ENCODE results near the gene AKAP13.

Gene AKAP13

GRCh38 chr15:85700767-85701166 is 320.4 kb downstream of the AKAP13 start:
- DNase-seq (ENCODE audit: extremely low read depth, low read depth) = no peak
- H3K4me3 ChIP-seq (replicated peaks; ENCODE audit: low read depth, low read length) = no peak overlapping the region
- TF ChIP-seq CTCF (IDR thresholded peaks at IDR 0.05; ENCODE audit: low read depth, low read length, missing control alignments) = no peak

GRCh38 chr15:85702321-85703101 is 322.1 kb downstream of the AKAP13 start:
- TF ChIP-seq CTCF (IDR thresholded peaks at IDR 0.05; ENCODE audit: low read depth, low read length, missing control alignments) = no peak
- no peak for DNase-seq (ENCODE audit: extremely low read depth, low read depth)
- no peak overlapping the region for H3K4me3 ChIP-seq (replicated peaks; ENCODE audit: low read depth, low read length)

DNA sequence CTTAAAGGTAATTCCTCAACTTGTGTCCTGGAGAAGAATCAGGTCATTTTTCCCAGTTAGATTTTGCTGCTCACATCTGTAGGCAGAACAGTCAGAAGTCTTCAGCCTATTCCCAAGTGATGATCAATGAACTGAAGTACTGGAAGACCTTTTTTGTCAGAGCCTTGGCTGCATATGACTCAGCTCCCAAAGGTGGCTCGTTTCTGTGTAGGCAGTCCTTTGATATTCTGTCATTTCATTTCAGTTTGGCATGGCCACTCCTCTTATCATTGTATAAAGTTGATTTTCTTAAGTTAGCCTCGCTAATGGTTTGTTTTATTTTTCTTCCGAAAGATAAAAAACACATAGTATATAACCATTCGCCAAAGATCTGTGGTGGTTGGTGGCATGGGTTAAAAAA is 323.7 kb downstream of the AKAP13 start:
- TF ChIP-seq CTCF (IDR thresholded peaks at IDR 0.05; ENCODE audit: low read depth, low read length, missing control alignments) = no peak
- no peak for DNase-seq (ENCODE audit: extremely low read depth, low read depth)
- H3K4me3 ChIP-seq (replicated peaks; ENCODE audit: low read depth, low read length) = no peak overlapping the region

DNA sequence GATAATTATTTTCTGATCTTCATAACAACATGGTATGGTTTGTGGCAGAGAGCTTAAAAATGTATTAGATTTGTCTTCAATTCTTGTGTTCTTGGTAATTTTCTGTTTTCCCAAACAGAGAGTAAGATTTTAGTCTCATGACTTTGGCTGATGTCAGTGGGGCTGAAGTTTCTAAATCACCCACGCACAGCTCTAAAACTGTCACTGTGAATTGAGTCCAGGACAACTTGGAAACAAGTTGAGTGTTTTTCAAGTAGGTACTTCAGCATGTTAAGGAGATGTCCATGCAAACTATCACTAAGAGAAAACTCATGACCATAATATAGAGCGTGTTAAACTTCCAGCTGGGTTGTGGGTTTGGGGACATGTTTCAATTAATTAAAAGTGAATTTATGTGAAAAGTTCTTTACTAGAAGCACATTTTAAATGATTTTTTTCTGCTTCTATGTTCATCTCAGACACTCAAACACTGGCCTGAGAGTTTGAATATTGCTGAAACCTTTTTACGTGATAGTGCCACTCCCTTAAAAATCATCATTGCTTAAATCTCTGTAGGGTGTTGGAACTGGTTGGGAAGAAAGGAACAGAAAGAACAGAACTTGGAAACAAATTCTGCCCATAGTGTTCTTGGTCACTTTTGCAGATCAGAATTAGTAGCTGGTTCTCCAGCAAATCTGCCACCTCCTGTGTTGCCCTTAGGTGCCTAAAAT is 324.5 kb downstream of the AKAP13 start:
- no peak for DNase-seq (ENCODE audit: extremely low read depth, low read depth)
- H3K4me3 ChIP-seq (replicated peaks; ENCODE audit: low read depth, low read length) = no peak overlapping the region
- no peak for TF ChIP-seq CTCF (IDR thresholded peaks at IDR 0.05; ENCODE audit: low read depth, low read length, missing control alignments)

GRCh38 chr15:85706779-85707518 is 326.5 kb downstream of the AKAP13 start:
- peak overlapping the region; percentile 4; the same call in 1 of the 2 replicates for H3K4me3 ChIP-seq (replicated peaks; ENCODE audit: low read depth, low read length)
- DNase-seq (ENCODE audit: extremely low read depth, low read depth) = no peak
- no peak for TF ChIP-seq CTCF (IDR thresholded peaks at IDR 0.05; ENCODE audit: low read depth, low read length, missing control alignments)

DNA sequence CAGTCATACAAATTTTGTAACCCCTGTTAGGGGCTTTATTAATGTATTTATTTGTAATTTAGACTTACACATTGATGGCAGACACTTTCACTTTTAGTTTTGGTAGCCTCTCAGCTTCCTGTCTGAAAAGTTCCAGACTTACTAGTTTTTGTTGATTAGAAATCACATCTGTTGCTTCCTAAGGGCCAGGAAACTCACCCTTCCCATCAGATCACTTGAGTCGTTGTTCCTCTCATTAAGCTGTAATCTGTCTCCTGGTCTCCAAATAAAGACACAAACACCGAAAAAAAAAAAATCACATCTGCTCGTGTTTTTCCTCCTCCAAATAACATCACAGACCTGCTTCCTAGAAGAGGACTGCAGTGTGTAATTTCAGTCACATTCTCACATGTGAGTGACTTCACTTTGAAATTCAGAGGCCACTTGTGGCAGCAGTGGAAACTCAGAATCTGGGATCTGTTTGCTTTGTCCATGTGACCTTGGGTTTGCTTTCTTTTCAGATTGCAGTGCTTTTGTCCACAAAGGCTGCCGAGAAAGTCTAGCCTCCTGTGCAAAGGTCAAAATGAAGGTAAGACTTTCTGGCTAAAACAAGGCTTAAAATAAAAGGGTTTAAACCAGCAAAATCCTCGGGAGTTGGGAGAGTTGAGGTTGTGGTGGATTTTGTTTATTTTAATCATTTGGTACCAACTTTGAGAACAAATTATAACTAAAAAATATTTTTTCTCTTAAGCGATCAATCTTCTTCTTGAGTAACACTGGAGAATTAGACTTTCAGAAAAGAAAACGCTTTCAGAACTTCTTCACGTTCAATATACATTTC is 327.3 kb downstream of the AKAP13 start:
- no peak for TF ChIP-seq CTCF (IDR thresholded peaks at IDR 0.05; ENCODE audit: low read depth, low read length, missing control alignments)
- DNase-seq (ENCODE audit: extremely low read depth, low read depth) = no peak
- H3K4me3 ChIP-seq (replicated peaks; ENCODE audit: low read depth, low read length) = peak overlapping the region; percentile 4; the same call in 1 of the 2 replicates
